ENCODE measurements around the gene APOL3. TPM values are rescaled to one million over a fixed set of nuclear protein-coding genes. Genes with fewer than 3 reads are reported as not detected.
"Not testable (repeated sequence)": the region's sequence is repeated elsewhere in the genome, so short reads cannot be mapped to it uniquely, and the experiment has no call there.

The APOL3 gene
- total RNA-seq, 1 donor, result 10.4 TPM

DNA sequence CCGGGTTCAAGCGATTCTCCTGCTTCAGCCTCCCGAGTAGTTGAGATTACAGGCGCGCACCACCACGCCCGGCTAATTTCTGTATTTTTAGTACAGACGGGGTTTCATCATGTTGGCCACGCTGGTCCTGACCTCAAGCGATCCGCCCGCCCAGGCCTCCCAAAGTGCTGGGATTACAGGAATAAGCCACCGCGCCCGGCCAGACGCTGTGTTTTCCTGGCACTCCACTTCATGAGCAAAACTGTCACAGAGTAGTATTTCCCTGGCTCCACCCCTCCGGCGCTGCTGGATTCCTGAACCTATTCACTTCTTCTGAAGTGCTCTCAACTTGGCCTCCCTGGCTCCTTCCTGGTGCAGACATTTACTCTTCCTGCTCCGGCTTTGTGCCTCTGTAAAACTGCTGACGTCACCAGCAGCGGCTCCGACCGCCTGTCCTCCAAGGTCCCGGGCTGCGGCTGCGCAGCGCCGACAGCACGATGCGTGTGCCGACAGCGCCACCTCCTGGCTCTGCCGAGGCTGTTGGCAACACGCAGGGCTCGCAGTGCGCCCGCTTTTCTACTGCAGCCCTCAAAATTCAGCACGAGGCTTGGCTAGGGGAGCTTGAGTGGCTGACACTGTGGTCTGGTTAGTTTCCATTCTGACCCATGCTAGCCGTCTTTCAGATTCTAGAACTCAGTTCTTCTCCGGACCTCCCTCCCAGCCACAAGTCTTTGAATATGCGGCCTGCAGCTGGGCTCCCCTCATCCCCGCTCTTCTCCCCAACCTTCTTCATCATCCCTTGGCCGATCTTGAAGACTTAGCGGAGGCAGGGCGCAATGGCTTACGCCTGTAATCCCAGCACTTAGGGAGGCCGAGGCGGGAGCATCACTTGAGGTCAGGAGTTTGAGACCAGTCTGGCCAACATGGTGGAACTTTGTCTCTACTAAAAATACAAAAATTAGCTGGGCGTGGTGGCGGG, 36.6 kb downstream of the APOL3 start:
- TF ChIP-seq, protein P1, sequence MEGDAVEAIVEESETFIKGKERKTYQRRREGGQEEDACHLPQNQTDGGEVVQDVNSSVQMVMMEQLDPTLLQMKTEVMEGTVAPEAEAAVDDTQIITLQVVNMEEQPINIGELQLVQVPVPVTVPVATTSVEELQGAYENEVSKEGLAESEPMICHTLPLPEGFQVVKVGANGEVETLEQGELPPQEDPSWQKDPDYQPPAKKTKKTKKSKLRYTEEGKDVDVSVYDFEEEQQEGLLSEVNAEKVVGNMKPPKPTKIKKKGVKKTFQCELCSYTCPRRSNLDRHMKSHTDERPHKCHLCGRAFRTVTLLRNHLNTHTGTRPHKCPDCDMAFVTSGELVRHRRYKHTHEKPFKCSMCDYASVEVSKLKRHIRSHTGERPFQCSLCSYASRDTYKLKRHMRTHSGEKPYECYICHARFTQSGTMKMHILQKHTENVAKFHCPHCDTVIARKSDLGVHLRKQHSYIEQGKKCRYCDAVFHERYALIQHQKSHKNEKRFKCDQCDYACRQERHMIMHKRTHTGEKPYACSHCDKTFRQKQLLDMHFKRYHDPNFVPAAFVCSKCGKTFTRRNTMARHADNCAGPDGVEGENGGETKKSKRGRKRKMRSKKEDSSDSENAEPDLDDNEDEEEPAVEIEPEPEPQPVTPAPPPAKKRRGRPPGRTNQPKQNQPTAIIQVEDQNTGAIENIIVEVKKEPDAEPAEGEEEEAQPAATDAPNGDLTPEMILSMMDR (IDR thresholded peaks at IDR 0.05; ENCODE audit: insufficient read depth, low read depth, low read length), result peak; percentile 95
- DNase-seq (ENCODE audit: low read depth), result peak; percentile 97
- peak overlapping the region; percentile 36 for H3K4me3 ChIP-seq (ENCODE audit: low read depth, low read length)

DNA sequence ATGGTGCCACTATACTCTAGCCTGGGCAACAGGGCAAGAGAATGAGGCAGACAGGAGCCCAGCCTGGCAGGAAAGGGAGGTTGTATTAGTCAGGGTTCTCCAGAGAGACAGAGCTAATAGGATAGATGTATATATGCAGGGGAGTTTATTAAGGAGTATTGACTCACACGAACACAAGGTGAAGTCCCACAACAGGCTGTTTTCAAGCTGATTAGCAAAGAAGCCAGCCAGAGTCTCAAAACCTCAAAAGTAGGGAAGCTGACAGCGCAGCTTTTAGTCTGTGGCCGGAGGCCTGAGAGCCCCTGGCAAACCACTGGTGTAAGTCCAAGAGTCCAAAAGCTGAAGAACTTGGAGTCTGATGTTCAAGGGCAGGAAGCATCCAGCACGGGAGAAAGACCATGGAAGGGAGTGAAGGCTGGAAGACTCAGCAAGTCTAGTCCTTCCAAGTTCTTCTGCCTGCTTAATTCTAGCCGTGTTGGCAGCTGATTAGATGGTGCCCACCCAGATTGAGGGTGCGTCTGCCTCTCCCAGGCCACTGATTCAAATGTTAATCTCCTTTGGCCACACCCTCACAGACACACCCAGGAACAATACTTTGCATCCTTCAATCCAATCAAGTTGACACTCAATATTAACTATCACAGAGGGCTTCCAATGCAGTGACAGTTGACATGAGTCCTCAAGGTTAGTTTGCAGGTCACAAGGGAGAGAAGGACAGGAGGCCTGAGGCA, 39.8 kb downstream of the APOL3 start:
- not testable (repeated sequence) for DNase-seq (ENCODE audit: low read depth); H3K4me3 ChIP-seq (ENCODE audit: low read depth, low read length)

DNA sequence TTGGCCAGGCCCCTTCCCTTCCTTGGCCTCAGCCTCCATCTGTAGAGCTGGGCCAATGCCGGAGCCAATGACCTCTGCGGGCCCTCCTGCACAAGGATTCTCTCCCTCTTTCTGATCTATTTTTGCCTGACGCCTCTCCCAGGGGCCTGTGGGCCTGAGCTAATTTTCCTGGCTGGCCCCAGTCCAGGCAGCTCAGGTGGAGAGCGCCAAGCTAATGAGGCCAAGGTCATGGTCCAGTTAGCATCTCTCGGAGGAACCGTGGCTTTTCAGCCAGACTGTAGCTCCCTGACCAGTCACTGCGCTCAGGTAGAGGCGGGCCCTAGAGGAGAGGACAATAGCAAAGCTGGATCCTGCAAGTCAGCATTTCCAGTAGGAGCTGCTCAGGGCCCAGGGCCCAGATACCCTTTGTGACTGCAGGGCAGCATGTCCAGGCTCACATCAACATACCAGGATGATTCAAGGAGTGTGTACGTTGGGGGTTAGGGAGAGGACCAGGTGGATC, 43.5 kb downstream of the APOL3 start:
- H3K4me3 ChIP-seq (ENCODE audit: low read depth, low read length), result no peak overlapping the region
- DNase-seq (ENCODE audit: low read depth), result no peak
- TF ChIP-seq, protein P1 (IDR thresholded peaks at IDR 0.05; ENCODE audit: insufficient read depth, low read depth, low read length), result no peak

GRCh38 chr22:36116127-36116526, 44.4 kb downstream of the APOL3 start:
- no peak for DNase-seq (ENCODE audit: low read depth)
- H3K4me3 ChIP-seq (ENCODE audit: low read depth, low read length), result no peak overlapping the region
- TF ChIP-seq, protein P1 (IDR thresholded peaks at IDR 0.05; ENCODE audit: insufficient read depth, low read depth, low read length), result no peak

DNA sequence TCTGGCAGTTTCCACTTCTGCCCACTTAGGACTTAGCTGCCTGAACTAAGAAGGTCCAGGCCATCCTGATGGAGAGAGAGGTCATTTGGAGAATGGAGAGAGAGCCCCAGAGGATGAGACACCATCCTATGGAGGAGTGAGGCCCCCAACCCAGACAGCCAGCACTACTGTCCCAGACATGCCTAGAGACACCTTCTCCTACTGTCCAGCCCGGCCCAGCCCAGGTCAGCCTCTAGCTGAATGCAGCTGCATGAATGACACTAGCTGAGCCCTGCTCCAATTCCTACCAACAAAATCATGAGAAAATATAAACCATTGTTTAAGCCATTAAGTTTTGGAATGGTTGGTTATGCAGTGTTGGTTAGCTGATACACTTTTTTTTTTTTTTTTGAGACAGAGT, 47.4 kb downstream of the APOL3 start:
- no peak for DNase-seq (ENCODE audit: low read depth)
- TF ChIP-seq, protein P1 (IDR thresholded peaks at IDR 0.05; ENCODE audit: insufficient read depth, low read depth, low read length), result no peak
- no peak overlapping the region for H3K4me3 ChIP-seq (ENCODE audit: low read depth, low read length)

GRCh38 chr22:36111316-36111715, 49.2 kb downstream of the APOL3 start:
- no peak overlapping the region for H3K4me3 ChIP-seq (ENCODE audit: low read depth, low read length)
- DNase-seq (ENCODE audit: low read depth), result no peak

More at GRCh38 chr22:36111316-36111715, 49.2 kb downstream of the APOL3 start:
- TF ChIP-seq, protein P1 (IDR thresholded peaks at IDR 0.05; ENCODE audit: insufficient read depth, low read depth, low read length), result no peak
